Skin epidermis (tissue), 12 donors: ENCODE results near the gene AATK.

Experiments
- H3K27ac ChIP-seq, 21 experiments: fragments of 200-600 bp; sonication (generic) in 11 of 21; one replicate each; pipeline ENCODE4 v1.5.0; 2020; ENCODE audit warnings: mild to moderate bottlenecking in 3 of 21, inconsistent platforms in 2 of 21, moderate library complexity in 2 of 21
- H3K4me3 ChIP-seq, 7 experiments: fragments of 200-600 bp; sonication (generic) in 2 of 7; one replicate each; pipeline ENCODE4 v1.5.0; 2020; ENCODE audit warnings: inconsistent platforms in 2 of 7, mild to moderate bottlenecking in 2 of 7, moderate library complexity in 1 of 7

The AATK gene

DNA sequence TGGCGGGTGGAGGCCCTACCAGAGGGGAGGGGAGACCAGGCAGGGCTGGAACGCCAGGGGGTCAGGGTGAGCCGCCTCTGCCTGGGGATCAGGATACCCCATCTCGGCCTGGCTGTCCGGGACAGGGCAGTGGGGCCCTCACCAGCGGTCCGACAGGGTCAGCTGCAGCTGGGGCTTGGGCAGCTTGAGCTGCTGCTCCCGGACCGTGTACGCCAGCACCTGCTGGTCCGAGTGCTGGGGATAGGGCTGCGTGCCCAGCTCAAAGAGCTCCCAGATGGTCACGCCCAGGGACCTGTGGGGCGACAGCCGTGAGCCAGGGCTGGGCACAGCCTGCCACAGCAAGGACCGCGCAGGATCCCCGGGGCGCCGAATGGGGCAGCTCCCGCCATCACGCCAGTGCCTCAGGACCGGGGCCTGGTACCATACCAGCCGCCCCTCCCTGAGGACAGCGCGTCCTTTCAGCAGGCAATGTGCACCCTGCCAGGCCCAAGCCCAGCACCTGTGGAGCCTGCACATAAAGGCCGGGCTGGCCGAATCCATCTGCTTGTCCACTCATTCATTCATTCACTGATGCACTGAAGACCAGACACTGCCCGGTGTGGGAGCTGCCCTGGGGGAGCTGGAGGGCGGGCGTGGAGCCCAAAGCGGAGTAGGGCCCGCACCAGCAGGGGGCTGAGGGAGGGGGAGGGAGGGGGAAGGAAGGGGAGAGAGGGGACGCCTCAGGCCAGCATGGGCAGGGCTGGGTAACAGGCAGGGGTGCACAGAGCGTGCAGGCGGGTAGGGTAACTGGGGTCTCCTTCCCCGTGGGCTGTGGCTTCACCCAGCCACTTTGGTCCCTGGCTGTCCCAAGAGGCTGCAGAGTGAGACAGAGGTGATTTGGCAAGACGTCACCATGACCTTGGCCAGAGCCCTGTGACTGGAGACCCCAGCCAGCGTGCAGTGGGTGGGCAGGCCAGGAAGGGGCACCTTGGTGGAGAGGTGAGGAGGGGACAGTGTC is 42.7 kb downstream of the AATK start:
- Histone ChIP-seq H3K4me3 (no peak overlapping the region), H3K27ac (no peak overlapping the region)

- no peak overlapping the region for H3K27ac ChIP-seq
- no peak overlapping the region for H3K4me3 ChIP-seq
Observed at GRCh38 chr17:81121841-81122733, 43.9 kb downstream of the AATK start.

DNA sequence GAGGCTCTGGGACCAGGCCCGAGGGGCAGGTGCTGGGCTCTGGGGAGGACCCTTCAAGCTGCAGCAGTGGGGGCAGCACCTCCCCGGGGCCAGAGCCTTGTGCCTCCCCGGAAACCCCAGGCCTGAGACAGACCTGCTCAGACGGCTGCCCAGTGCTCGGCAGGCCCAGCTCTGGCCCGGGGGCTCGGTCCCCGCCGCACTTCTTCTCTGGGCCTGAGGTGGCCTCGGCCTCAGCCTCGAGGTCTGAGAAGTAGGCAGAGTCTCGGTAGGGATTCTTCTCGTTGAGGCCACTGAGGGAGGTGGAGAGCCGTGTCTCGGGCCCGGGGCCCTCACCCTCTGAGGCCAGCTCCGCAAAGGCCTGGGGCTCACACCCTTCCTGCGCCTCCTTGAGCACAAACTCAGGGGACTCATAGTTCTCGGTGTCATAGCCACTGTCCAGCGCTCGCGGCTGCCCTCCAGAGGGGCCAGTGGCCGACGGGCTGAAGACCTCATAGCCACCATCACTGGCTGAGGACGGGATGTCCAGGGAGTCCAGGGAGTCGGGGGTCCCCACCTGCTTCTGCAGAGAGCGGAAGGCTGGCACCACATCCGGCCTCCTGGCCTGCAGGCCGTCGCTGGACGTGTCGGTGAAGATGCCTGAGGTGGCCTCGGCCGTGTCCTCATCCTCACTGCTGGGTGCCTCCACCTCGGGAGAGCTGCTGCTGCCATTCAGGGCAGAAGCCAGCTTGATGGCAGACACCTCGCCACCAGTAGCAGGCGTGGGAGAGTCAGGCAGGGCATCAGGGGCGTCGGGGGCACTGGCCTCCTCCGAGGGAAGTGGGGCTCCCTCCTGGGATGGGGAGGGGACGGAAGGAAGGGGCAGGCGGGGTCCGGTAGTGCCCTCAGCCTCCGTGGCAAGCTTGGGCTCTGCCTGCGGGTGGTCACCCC is 45.1 kb downstream of the AATK start:
- H3K4me3 ChIP-seq: peak overlapping the region in 1 of 7 experiments; percentile 35
- H3K27ac ChIP-seq: peak overlapping the region in 1 of 21 experiments; percentile 24

- Histone ChIP-seq H3K4me3 (peak overlapping the region in 4 of 7 experiments; percentile 11 to 35 (median 16)), H3K27ac (peak overlapping the region in 3 of 21 experiments; percentile 7 to 24 (median 11))
Observed at GRCh38 chr17:81120149-81120484, 45.9 kb downstream of the AATK start.

GRCh38 chr17:81119223-81120148 is 46.5 kb downstream of the AATK start:
- peak overlapping the region in 6 of 21 experiments; percentile 7 to 67 (median 30) for H3K27ac ChIP-seq
- peak overlapping the region; percentile 11 to 35 (median 18) for H3K4me3 ChIP-seq

DNA sequence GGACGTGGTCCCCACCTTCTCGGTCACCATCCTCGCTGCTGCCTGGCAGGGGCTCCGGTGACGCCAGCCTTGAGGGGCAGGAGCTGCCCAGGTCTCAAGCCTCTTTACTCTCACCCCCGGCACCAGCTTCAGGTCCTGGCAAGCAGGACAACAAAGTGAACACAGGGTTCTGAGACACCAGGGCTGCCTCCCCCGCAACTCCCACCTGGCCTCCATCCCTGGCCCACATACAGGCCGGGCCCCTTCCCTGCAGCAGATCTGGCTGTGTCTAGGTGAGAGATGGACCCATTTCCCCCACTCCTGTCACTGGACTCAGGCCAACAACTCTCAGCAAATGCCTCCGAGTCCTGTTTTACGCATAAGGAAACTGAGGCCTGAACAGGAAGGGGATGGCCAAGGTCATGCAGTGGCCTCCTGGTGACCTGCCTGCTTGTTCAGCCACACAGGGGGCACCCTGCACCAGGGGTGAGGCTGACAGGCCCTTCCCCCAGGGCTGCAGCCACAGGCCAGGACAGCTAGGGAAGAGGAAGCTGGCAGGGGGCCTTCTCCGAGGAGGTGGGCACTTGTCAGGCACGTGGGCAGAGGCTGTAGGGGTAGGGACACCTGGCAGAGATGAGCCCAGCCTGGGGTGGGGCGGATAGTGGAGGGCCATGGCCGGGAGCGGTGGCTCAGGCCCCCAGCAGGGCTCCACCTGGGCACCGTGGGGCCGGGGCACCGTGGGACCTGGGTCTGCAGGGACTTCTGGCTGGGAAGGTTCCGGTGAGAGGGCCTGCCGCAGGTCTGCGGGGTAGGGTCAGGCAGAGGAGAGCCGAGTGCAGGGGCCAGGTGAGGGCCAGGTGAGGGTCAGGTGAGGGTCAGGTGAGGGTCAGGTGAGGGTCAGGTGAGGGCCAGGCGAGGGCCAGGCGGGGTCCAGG is 47.5 kb downstream of the AATK start:
- peak overlapping the region in 5 of 7 experiments; percentile 14 to 35 (median 26) for H3K4me3 ChIP-seq
- H3K27ac ChIP-seq: peak overlapping the region in 5 of 21 experiments; percentile 7 to 43 (median 37)

GRCh38 chr17:81117672-81118198 is 48.3 kb downstream of the AATK start:
- Histone ChIP-seq H3K27ac (peak overlapping the region in 2 of 21 experiments; percentile 3 to 6), H3K4me3 (no peak overlapping the region)

- no peak overlapping the region for H3K4me3 ChIP-seq
- H3K27ac ChIP-seq: peak overlapping the region in 1 of 21 experiments; percentile 41
Observed at GRCh38 chr17:81116704-81117103, 49.3 kb downstream of the AATK start.

DNA sequence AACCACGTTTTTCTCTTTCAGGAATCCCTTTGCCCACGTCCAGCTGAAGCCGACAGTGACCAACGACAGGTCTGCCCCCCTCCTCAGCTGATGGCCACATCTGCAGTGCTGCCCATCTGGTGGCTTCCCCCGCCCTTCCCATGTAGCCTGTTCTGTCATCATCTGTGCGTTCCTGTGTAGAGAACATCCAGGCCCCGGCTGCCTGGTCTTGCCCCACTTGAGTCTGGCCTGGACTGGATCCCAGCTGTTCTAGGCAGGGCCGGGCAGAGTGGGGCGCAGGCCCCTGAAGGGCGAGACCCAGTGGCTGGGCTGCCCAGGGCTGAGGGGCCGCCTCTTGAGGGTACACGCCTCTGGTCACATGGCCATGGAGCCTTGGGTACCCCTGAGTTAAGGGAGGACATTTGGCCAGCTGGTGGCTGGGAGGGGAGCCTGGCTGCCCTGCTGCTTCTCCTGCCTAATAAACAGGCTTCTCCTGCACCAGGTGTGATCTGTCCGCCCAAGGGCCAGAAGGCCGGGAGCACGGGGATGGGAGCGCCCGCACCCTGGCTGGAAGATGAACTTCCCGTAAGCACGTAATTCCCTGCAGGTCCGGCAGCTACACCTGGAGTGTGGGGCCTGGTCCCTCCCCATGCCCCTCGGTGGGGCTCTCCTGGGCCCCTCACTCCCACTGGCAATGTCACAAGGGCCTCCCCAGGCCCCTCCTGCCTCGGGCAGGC is 50.1 kb downstream of the AATK start:
- peak overlapping the region in 1 of 21 experiments; percentile 41 for H3K27ac ChIP-seq
- no peak overlapping the region for H3K4me3 ChIP-seq

DNA sequence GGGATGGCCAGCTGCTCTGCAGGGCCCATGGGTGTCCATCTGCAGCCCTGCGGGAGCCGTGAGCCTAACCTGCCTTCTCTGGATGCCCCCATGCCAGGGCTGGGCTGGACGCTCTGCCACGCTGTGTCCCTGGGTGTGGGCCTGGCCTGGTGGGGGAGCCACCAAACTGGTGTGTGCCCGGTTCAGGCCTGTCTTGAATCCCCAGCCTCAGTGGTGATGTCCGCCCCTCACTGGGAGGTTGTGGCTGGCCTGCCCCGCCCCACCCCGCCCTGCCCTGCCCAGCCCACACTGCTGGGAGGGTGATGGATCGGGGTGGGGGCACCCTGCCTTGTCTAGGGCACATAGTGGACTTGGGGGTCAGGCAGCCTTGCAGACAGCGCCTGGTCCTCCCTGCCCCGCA is 50.8 kb downstream of the AATK start:
- Histone ChIP-seq H3K27ac (no peak overlapping the region), H3K4me3 (no peak overlapping the region)

DNA sequence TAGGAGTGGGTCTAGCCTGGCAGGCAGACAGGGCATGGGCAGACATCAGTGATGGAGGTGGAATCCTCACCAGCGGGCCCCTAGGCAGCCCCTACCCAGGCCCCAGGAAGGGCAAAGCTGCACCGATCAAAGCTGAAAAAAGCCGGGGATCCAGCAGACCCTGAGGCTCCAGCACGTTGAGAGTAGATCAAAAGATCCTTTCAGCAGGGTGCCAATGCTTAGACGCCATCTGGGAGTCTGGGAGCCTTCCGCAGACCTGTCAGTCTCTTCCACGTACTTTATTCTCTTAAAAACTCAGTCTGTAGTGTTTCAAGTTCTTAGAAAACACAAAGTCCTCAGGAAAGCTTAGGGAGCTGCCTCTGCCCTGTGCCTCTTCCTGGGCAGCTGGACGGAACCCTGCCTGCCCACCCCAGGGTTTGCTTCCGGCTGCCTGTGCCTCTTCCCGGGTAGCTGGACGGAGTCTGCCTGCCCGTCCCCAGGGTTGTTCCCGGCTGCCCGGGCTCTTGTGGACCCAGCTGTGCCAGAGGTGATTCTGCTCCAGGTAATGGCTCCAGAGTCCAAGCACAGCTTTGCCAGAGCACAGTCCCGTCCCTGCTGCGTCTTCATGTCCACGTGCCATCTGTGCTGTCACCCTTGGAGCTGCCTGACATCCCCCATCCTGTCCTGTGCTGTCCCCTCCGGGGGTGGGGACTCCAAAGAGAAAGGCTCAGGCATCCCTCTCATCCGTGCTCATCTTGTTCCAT is 51.5 kb downstream of the AATK start:
- Histone ChIP-seq H3K4me3 (no peak overlapping the region), H3K27ac (no peak overlapping the region)

DNA sequence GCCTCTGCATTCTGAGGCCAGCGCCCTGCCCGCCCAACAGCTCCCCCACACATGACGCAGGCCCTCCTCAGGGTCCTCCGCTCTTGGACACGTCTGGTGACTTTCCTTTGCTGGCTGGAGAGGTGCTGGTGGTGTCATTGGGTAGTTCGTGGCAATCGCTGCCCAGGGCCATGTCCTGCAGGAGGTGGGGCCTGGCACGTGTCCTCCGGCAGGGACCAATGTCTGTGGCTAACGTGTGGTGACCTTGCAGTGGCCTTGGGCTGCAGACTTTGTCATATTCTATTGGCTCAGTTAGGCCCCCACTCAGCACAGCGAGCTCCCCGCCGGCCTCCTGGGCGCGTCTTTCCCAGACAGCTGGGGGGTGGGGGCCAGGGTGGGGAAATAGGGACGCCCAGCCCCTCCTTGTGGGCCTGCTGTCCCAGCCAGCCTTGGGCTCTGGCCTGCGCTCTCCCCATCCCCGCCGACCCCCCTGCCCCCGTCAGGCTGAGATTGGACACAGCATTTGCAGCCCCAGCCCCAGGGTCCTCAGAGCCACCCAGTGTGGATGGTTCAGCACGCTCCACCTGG is 52.8 kb downstream of the AATK start:
- Histone ChIP-seq H3K27ac (no peak overlapping the region), H3K4me3 (no peak overlapping the region)

DNA sequence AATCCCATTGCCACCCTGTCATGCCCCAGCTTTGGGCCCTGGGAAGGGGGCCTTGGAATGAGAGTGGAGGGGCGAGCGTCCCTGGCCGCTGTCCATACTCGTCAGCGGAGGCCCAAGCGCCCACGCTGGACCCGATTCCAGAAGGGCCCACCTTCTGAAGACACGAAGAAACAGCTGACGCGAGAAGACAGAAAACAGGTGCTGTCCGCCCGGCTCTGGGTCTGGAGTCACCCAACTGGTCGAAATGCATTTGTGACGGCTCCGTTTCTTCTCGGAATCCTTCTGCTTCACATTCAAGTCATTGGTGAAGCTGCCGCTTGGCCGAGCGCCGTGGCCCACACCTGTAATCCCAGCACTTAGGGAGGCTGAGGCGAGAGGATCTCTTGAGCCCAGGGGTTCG is 53.6 kb downstream of the AATK start:
- H3K4me3 ChIP-seq: no peak overlapping the region
- no peak overlapping the region for H3K27ac ChIP-seq

DNA sequence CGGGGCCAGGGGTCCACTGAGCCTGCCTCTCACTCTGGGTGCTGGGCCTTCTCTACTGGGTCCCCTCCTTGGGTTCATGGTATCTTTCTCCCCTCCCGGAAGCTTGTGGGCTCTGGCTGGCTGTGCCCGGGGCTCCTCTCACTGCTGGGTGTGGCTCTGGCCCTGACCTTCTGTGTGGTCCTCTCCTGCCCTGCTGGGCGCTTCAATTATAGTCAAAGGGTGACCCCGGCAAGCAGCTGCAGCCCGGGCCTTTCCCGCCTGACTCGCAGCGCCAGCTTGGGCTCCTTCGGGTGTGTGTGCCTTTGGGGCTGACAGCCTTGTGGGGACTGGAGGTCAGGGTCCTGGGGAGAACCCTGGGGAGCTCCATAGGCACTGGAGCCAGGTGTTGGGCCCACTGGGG is 55.0 kb downstream of the AATK start:
- H3K4me3 ChIP-seq: no peak overlapping the region
- H3K27ac ChIP-seq: no peak overlapping the region

DNA sequence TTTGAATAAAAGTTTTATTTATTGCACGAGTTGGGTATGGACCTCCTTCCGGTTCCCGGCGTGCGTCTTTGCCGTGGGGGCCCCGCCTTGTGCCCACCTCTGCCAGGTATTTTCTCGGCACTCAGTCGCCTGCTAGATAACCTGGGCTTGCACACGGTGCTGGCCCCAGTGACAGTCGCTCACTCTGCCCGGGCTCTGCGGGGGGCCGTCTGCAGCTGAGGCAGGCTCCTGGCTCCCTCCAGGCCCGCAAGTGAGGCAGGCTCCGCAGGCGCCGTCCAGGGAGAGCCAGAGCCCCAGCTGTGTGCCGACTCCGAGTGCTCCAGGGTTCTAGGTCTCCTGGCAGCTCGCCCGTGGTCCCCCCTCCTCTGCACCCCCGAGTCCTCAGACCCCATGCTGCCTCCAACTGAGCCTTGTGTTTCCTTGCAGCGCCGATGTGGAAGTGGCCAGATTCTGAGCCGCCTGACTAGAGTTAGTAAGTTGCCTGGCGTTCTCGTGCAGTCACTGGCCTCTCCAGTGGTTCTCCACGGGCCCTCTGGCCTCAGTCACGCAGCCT is 55.5 kb downstream of the AATK start:
- Histone ChIP-seq H3K4me3 (no peak overlapping the region), H3K27ac (no peak overlapping the region)
